CD4-positive, alpha-beta T cell (primary cell): ENCODE measurements around the gene TECPR2. TPM values are rescaled to one million over a fixed set of nuclear protein-coding genes. Genes with fewer than 3 reads are reported as not detected.

Source experiments
- ATAC-seq: fragments of 200-7000 bp; cut with Tn5 transposase; one replicate; pipeline ENCODE4 v1.10.0; 2022; ENCODE audit warnings: mild to moderate bottlenecking; ENCODE audit not compliant: poor library complexity
- CTCF ChIA-PET: fragments of 350-600 bp; sonication (Branson Sonifier 250); formaldehyde crosslinking; loops from one replicate; lab custom pipeline; 2021; ENCODE audit warnings: antibody characterized with exemption, inconsistent platforms; lab: Charles Lee
- POLR2A ChIA-PET: fragments of 350-600 bp; sonication (Branson Sonifier 250); formaldehyde crosslinking; loops from one replicate; lab custom pipeline; 2021; ENCODE audit warnings: antibody characterized with exemption, inconsistent platforms; lab: Charles Lee
- DNase-seq, 14 experiments: peaks; one replicate each; pipeline ENCODE4 v3.0.0-alpha.2; 2013 to 2020; ENCODE audit warnings: mixed read lengths in 2 of 14
- H3K27ac ChIP-seq, 2 donors: one replicate each; pipeline versions ENCODE4 v1.5.1 to v1.7.0; 2013; ENCODE audit warnings: low read length in 2 of 2, low read depth in 1 of 2, mild to moderate bottlenecking in 1 of 2
- H3K27me3 ChIP-seq, 2 experiments: 1 replicate in 1 of 2; 2 replicates in 1 of 2; pipeline versions ENCODE4 v1.6.1 to v1.7.0; 2013; ENCODE audit warnings: low read length in 2 of 2, control low read depth in 1 of 2, mild to moderate bottlenecking in 1 of 2, moderate library complexity in 1 of 2; ENCODE audit not compliant: insufficient read depth in 2 of 2, control insufficient read depth in 1 of 2
- H3K36me3 ChIP-seq: one replicate; pipeline ENCODE4 v1.6.1; 2013; ENCODE audit warnings: low read length, control low read depth; ENCODE audit not compliant: insufficient read depth
- H3K4me1 ChIP-seq: one replicate; pipeline ENCODE4 v1.6.1; 2013; ENCODE audit warnings: low read length, control low read depth; ENCODE audit not compliant: insufficient read depth
- H3K4me3 ChIP-seq: one replicate; pipeline ENCODE4 v1.5.1; 2013; ENCODE audit warnings: mild to moderate bottlenecking, low read length, moderate library complexity
- H3K9me3 ChIP-seq, 2 experiments: 1 replicate in 1 of 2; 2 replicates in 1 of 2; pipeline versions ENCODE4 v1.6.1 to v1.7.0; 2013; ENCODE audit warnings: low read length in 2 of 2, mild to moderate bottlenecking in 2 of 2, control low read depth in 1 of 2, moderate library complexity in 1 of 2; ENCODE audit not compliant: control insufficient read depth in 1 of 2, insufficient read depth in 1 of 2
- H3K27ac Mint-ChIP-seq: one replicate; pipeline ENCODE4 v1.8.0; 2020; ENCODE audit warnings: mixed read lengths
- H3K27me3 Mint-ChIP-seq: one replicate; pipeline ENCODE4 v1.8.0; 2021; ENCODE audit warnings: mixed read lengths
- H3K36me3 Mint-ChIP-seq: one replicate; pipeline ENCODE4 v1.8.0; 2021; ENCODE audit warnings: low read depth, mixed read lengths
- H3K4me1 Mint-ChIP-seq: one replicate; pipeline ENCODE4 v1.8.0; 2021; ENCODE audit warnings: low read depth, mixed read lengths
- H3K4me3 Mint-ChIP-seq: one replicate; pipeline ENCODE4 v1.8.0; 2020; ENCODE audit warnings: mild to moderate bottlenecking, mixed read lengths
- H3K9me3 Mint-ChIP-seq: one replicate; pipeline ENCODE4 v1.8.0; 2020; ENCODE audit warnings: mixed read lengths
- intact Hi-C, 2 experiments: fragments of 100-400 bp; cut with DNase I in 1 of 2; cut with micrococcal nuclease in 1 of 2; formaldehyde crosslinking; loops; one replicate each; pipeline versions ENCODE4 v1.15.1 to v1.9.0; 2023 to 2025; cut with DNase I, micrococcal nuclease
- total RNA-seq, 174 experiments: library from RNA in 2 of 174; stranded (reverse) in 2 of 174; gene quantifications; one replicate each; pipeline ENCODE4 v1.2.3 and lab custom pipeline; 2021 to 2026
- TF ChIP-seq, protein P1 (sequence below): fragments of 200-600 bp; IDR thresholded peaks from one replicate; pipeline ENCODE4 v1.8.0; 2022; ENCODE audit warnings: antibody characterized with exemption, mild to moderate bottlenecking

TECPR2 gene
- total RNA-seq, 2 experiments from 2014 or later: 5.0 to 5.4 TPM

DNA sequence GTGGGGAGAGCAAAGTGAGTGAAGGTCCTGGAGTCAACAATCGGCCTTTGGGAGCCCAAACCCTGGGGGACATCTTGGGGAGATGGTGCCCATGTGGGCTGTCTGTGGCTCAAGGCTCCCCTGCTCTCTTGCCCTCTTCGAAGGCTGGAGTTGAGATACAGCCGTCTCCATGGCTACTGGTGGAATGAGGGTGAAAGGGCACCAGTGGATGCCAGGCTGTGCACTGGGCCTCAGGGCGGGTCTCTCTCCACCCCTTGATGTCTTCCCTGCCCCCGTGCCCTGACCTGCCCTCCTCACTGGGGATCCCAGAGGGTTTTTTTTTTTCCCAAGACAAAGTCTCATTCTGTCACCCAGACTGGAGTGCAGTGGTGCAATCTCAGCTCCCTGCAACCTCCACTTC is 148.8 kb downstream of the TECPR2 start:
- no peak for ATAC-seq
- TF ChIP-seq, protein P1, sequence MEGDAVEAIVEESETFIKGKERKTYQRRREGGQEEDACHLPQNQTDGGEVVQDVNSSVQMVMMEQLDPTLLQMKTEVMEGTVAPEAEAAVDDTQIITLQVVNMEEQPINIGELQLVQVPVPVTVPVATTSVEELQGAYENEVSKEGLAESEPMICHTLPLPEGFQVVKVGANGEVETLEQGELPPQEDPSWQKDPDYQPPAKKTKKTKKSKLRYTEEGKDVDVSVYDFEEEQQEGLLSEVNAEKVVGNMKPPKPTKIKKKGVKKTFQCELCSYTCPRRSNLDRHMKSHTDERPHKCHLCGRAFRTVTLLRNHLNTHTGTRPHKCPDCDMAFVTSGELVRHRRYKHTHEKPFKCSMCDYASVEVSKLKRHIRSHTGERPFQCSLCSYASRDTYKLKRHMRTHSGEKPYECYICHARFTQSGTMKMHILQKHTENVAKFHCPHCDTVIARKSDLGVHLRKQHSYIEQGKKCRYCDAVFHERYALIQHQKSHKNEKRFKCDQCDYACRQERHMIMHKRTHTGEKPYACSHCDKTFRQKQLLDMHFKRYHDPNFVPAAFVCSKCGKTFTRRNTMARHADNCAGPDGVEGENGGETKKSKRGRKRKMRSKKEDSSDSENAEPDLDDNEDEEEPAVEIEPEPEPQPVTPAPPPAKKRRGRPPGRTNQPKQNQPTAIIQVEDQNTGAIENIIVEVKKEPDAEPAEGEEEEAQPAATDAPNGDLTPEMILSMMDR: no peak
- peaks cover 28% of the 10 kb centered on the region for H3K4me1 ChIP-seq
- H3K27me3 ChIP-seq: no peaks in the 10 kb centered on the region
- no peak overlapping the region for H3K4me3 ChIP-seq
- peaks cover 0 to 5% of the 10 kb centered on the region in 2 experiments for H3K9me3 ChIP-seq
- H3K9me3 Mint-ChIP-seq: peaks cover 2% of the 10 kb centered on the region
- POLR2A ChIA-PET: interaction anchor here (0.6 kb wide), 1 partner anchor 24 kb away, joined by 3 read pairs; no protein-coding TSS in a partner anchor
- H3K27me3 Mint-ChIP-seq: peaks cover 4% of the 10 kb centered on the region
- intact Hi-C loops: loop anchor here in 1 of 2 experiments (10.0 kb wide), 2 partner anchors 197 to 807 kb away; partner anchors contain the start of gene ZNF839
- CTCF ChIA-PET: no interaction called here
- no peaks in the 10 kb centered on the region for H3K36me3 ChIP-seq
- H3K4me1 Mint-ChIP-seq: peaks cover 22% of the 10 kb centered on the region
- H3K36me3 Mint-ChIP-seq: no peaks in the 10 kb centered on the region
- DNase-seq: no peak
- peak overlapping the region; percentile 51 for H3K4me3 Mint-ChIP-seq
- H3K27ac Mint-ChIP-seq: peak overlapping the region; percentile 27
- no peak overlapping the region for H3K27ac ChIP-seq

DNA sequence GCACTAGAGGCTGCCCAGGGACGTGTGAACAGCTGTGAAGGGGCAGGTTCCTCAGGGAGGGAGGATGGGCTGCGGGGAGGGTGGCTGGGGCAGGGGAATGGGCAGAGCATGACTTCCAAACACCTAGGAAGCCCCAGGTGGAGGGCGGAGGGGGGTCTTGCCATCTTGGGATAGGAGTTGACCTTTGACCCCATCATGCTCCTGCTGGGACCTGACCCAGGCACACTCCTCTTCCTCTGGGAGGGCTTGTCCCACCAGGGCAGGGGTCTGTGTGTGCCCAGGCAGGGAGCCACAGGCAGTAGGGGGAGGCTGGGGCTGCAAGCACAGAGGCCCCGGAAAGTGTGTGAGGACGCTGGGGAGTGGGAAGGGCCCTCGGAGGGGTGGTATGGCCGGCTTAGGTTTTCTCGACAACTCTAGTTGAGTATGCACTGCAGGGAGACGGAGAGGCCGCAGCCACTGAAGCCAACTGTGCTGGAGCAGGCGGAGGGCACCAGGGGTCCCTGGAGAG is 150.1 kb downstream of the TECPR2 start:
- intact Hi-C loops: loop anchor here in 1 of 2 experiments (10.0 kb wide), 2 partner anchors 198 to 808 kb away; partner anchors contain the start of gene ZNF839
- POLR2A ChIA-PET: no interaction called here
- TF ChIP-seq, protein P1: no peak

DNA sequence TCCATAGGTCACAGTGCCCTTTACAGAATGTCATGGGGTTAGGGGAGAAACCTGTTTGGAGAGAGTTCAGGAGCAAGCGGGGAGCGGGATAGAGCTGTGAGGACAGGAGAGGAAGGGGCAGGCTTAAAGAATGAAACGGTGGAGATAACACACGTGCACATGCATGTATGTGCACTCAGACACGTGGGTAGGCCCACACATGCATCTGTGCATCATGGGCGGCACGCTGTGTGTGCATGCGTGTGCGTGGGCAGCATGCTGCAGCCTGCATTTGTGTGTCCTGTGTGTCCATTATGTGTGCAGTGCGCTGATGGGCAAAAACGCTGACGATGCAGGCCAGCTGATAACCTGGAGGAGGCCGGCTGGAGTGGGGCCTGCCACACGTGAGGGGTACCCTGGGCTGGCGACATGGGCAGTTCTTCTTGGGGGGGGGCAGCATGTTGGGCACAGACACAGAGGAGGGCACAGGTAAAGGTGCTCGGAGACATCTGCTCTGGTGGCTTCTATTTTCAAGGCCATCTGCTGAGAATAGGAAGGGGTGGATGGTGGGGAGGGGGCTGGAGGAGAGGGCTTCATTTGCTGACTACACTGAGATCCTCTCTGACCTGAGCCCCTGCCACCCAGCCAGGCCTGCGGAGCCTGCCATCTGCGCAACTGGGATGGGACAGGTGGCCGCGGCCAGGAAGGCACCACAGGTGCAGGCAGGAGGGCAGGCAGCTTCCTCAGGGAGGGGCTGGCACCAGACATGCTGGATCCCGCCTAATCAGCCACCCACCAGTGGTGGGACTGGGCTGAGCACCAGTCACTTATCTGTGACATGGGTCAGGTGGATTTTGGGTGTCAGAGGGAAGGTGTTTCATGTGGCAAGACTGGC is 151.4 kb downstream of the TECPR2 start:
- Mint-ChIP-seq H3K4me3 (no peak overlapping the region), H3K27me3 (peaks cover 4% of the 10 kb centered on the region), H3K36me3 (no peaks in the 10 kb centered on the region), H3K9me3 (no peaks in the 10 kb centered on the region), H3K4me1 (peaks cover 14% of the 10 kb centered on the region), H3K27ac (no peak overlapping the region)
- H3K9me3 ChIP-seq: peaks cover 0 to 4% of the 10 kb centered on the region in 2 experiments
- peaks cover 30% of the 10 kb centered on the region for H3K4me1 ChIP-seq
- POLR2A ChIA-PET: no interaction called here
- ATAC-seq (no peak), DNase-seq (peak in 1 of 14 experiments; percentile 13)
- CTCF ChIA-PET: interaction anchor here (3.3 kb wide), 1 partner anchor 76 kb away, joined by 13 read pairs; no protein-coding TSS in a partner anchor
- intact Hi-C loops: loop anchor here in 1 of 2 experiments (10.0 kb wide), 2 partner anchors 199 to 809 kb away; partner anchors contain the start of gene ZNF839
- TF ChIP-seq, protein P1: no peak
- H3K27ac ChIP-seq: no peak overlapping the region
- no peaks in the 10 kb centered on the region for H3K27me3 ChIP-seq
- no peak overlapping the region for H3K4me3 ChIP-seq
- no peaks in the 10 kb centered on the region for H3K36me3 ChIP-seq

More for the DNA sequence above, 150.1 kb downstream of the TECPR2 start:
- no peak overlapping the region for H3K4me3 ChIP-seq
- Mint-ChIP-seq H3K36me3 (no peaks in the 10 kb centered on the region), H3K9me3 (peaks cover 2% of the 10 kb centered on the region), H3K4me1 (peaks cover 22% of the 10 kb centered on the region), H3K4me3 (peak overlapping the region; percentile 38), H3K27me3 (peaks cover 4% of the 10 kb centered on the region), H3K27ac (no peak overlapping the region)
- H3K9me3 ChIP-seq: peaks cover 0 to 7% of the 10 kb centered on the region in 2 experiments
- no peak for ATAC-seq
- peaks cover 36% of the 10 kb centered on the region for H3K4me1 ChIP-seq
- H3K27me3 ChIP-seq: no peaks in the 10 kb centered on the region
- DNase-seq: no peak
- H3K36me3 ChIP-seq: no peaks in the 10 kb centered on the region
- CTCF ChIA-PET: no interaction called here
- no peak overlapping the region for H3K27ac ChIP-seq
